Nephron (organoid): ENCODE results near the gene ARGLU1.
A peak's percentile ranks its signal among the peaks of the same experiment; 100 is the strongest.

ENCODE experiments used
- H3K27ac Mint-ChIP-seq, 3 experiments: 2 replicates each; pipeline ENCODE4 v1.8.0; 2020; ENCODE audit warnings: mixed read lengths in 3 of 3, mild to moderate bottlenecking in 2 of 3, moderate library complexity in 1 of 3
- H3K27me3 Mint-ChIP-seq: 2 replicates; pipeline ENCODE4 v1.8.0; 2021; ENCODE audit warnings: low read depth, mild to moderate bottlenecking, moderate library complexity, mixed read lengths
- H3K36me3 Mint-ChIP-seq: 2 replicates; pipeline ENCODE4 v1.8.0; 2020; ENCODE audit warnings: low read depth, mixed read lengths
- H3K4me1 Mint-ChIP-seq: 2 replicates; pipeline ENCODE4 v1.8.0; 2020; ENCODE audit warnings: mixed read lengths
- H3K4me3 Mint-ChIP-seq, 3 experiments: 2 replicates each; pipeline ENCODE4 v1.8.0; 2020; ENCODE audit warnings: mild to moderate bottlenecking in 3 of 3, mixed read lengths in 3 of 3, moderate library complexity in 2 of 3
- H3K9me3 Mint-ChIP-seq: 2 replicates; pipeline ENCODE4 v1.8.0; 2020; ENCODE audit warnings: mixed read lengths
- CTCF ChIP-seq, 3 experiments: fragments of 200-600 bp; sonication (generic); IDR thresholded peaks; one replicate each; pipeline ENCODE4 v1.5.0; 2021; ENCODE audit warnings: antibody characterized with exemption in 3 of 3; ENCODE audit not compliant: unreplicated experiment in 3 of 3

ARGLU1 gene

GRCh38 chr13:106493533-106494220 is 74.3 kb downstream of the ARGLU1 start:
- H3K9me3 Mint-ChIP-seq: no peaks in the 10 kb centered on the region
- no peak for TF ChIP-seq CTCF (IDR thresholded peaks at IDR 0.05; ENCODE audit: unreplicated experiment in 3 of 3)
- H3K27me3 Mint-ChIP-seq: no peaks in the 10 kb centered on the region
- peaks cover 38% of the 10 kb centered on the region for H3K4me1 Mint-ChIP-seq
- H3K4me3 Mint-ChIP-seq: no peak overlapping the region
- peak overlapping the region in 2 of 3 experiments; percentile 24 to 40 for H3K27ac Mint-ChIP-seq
- H3K36me3 Mint-ChIP-seq: peaks cover 66% of the 10 kb centered on the region

GRCh38 chr13:106492588-106493475 is 75.1 kb downstream of the ARGLU1 start:
- no peaks in the 10 kb centered on the region for H3K27me3 Mint-ChIP-seq
- no peaks in the 10 kb centered on the region for H3K9me3 Mint-ChIP-seq
- H3K4me3 Mint-ChIP-seq: no peak overlapping the region
- peak overlapping the region in 1 of 3 experiments; percentile 41 for H3K27ac Mint-ChIP-seq
- peaks cover 66% of the 10 kb centered on the region for H3K36me3 Mint-ChIP-seq
- no peak for TF ChIP-seq CTCF (IDR thresholded peaks at IDR 0.05; ENCODE audit: unreplicated experiment in 3 of 3)
- peaks cover 29% of the 10 kb centered on the region for H3K4me1 Mint-ChIP-seq

GRCh38 chr13:106491928-106492587 is 75.9 kb downstream of the ARGLU1 start:
- peaks cover 21% of the 10 kb centered on the region for H3K4me1 Mint-ChIP-seq

More at GRCh38 chr13:106491928-106492587, 75.9 kb downstream of the ARGLU1 start:
- Mint-ChIP-seq H3K27ac (peak overlapping the region; percentile 41 to 65 (median 46)), H3K36me3 (peaks cover 66% of the 10 kb centered on the region), H3K9me3 (no peaks in the 10 kb centered on the region), H3K27me3 (no peaks in the 10 kb centered on the region), H3K4me3 (peak overlapping the region in 1 of 3 experiments; percentile 54)
- TF ChIP-seq CTCF (IDR thresholded peaks at IDR 0.05; ENCODE audit: unreplicated experiment in 3 of 3): no peak
